Mononuclear cell (primary cell): ENCODE measurements around the gene HS2ST1. TPM values are rescaled to one million over a fixed set of nuclear protein-coding genes. Genes with fewer than 3 reads are reported as not detected.

Source experiments
- H3K27me3 ChIP-seq: 2 replicates; pipeline ENCODE4 v1.6.0; 2011; ENCODE audit warnings: low read length, control low read depth; ENCODE audit not compliant: insufficient read depth
- H3K4me1 ChIP-seq: 2 replicates; pipeline ENCODE4 v1.5.1; 2011; ENCODE audit warnings: mild to moderate bottlenecking, low read length, control low read depth; ENCODE audit not compliant: insufficient read depth
- H3K4me3 ChIP-seq: 2 replicates; pipeline ENCODE4 v1.5.1; 2011; ENCODE audit warnings: mild to moderate bottlenecking, low read length, moderate library complexity
- H3K9me3 ChIP-seq: 2 replicates; pipeline ENCODE4 v1.5.1; 2011; ENCODE audit warnings: low read depth, mild to moderate bottlenecking, control low read depth, low read length
- total RNA-seq: library from RNA; depleted of rRNA; stranded (reverse); fragments of >200 nt; gene quantifications from one replicate; pipeline ENCODE4 v1.2.3, GENCODE V29; 2012

HS2ST1 gene
- total RNA-seq, 1 donor: 7.5 TPM

- Histone ChIP-seq H3K9me3 (no peaks in the 10 kb centered on the region), H3K27me3 (no peaks in the 10 kb centered on the region), H3K4me1 (no peaks in the 10 kb centered on the region), H3K4me3 (no peak overlapping the region)
Measured at GRCh38 chr1:87106144-87106543, 191.7 kb downstream of the HS2ST1 start.

- H3K4me1 ChIP-seq: no peaks in the 10 kb centered on the region
- H3K4me3 ChIP-seq: no peak overlapping the region
- H3K9me3 ChIP-seq: no peaks in the 10 kb centered on the region
- H3K27me3 ChIP-seq: no peaks in the 10 kb centered on the region
Measured at GRCh38 chr1:87106867-87107266, 192.4 kb downstream of the HS2ST1 start.

GRCh38 chr1:87108228-87108627 lies 193.8 kb downstream of the HS2ST1 start:
- Histone ChIP-seq H3K4me3 (no peak overlapping the region), H3K9me3 (no peaks in the 10 kb centered on the region), H3K27me3 (no peaks in the 10 kb centered on the region), H3K4me1 (no peaks in the 10 kb centered on the region)

GRCh38 chr1:87108814-87109411 lies 194.5 kb downstream of the HS2ST1 start:
- H3K9me3 ChIP-seq: no peaks in the 10 kb centered on the region
- no peak overlapping the region for H3K4me3 ChIP-seq
- no peaks in the 10 kb centered on the region for H3K4me1 ChIP-seq
- no peaks in the 10 kb centered on the region for H3K27me3 ChIP-seq

GRCh38 chr1:87111659-87112371 lies 197.4 kb downstream of the HS2ST1 start:
- Histone ChIP-seq H3K4me1 (no peaks in the 10 kb centered on the region), H3K9me3 (no peaks in the 10 kb centered on the region), H3K4me3 (no peak overlapping the region), H3K27me3 (no peaks in the 10 kb centered on the region)

GRCh38 chr1:87113313-87113712 lies 198.9 kb downstream of the HS2ST1 start:
- Histone ChIP-seq H3K9me3 (no peaks in the 10 kb centered on the region), H3K4me1 (no peaks in the 10 kb centered on the region), H3K4me3 (no peak overlapping the region), H3K27me3 (no peaks in the 10 kb centered on the region)

GRCh38 chr1:87115317-87115890 lies 201.0 kb downstream of the HS2ST1 start:
- Histone ChIP-seq H3K9me3 (no peaks in the 10 kb centered on the region), H3K4me3 (no peak overlapping the region), H3K27me3 (no peaks in the 10 kb centered on the region), H3K4me1 (no peaks in the 10 kb centered on the region)

GRCh38 chr1:87115891-87116290 lies 201.5 kb downstream of the HS2ST1 start:
- Histone ChIP-seq H3K4me1 (no peaks in the 10 kb centered on the region), H3K9me3 (no peaks in the 10 kb centered on the region), H3K4me3 (no peak overlapping the region), H3K27me3 (no peaks in the 10 kb centered on the region)

GRCh38 chr1:87117761-87118368 lies 203.4 kb downstream of the HS2ST1 start:
- Histone ChIP-seq H3K4me3 (no peak overlapping the region), H3K9me3 (no peaks in the 10 kb centered on the region), H3K27me3 (no peaks in the 10 kb centered on the region), H3K4me1 (no peaks in the 10 kb centered on the region)

- Histone ChIP-seq H3K27me3 (no peaks in the 10 kb centered on the region), H3K4me1 (no peaks in the 10 kb centered on the region), H3K4me3 (no peak overlapping the region), H3K9me3 (no peaks in the 10 kb centered on the region)
Measured at GRCh38 chr1:87119541-87120140, 205.2 kb downstream of the HS2ST1 start.

GRCh38 chr1:87120779-87121178 lies 206.3 kb downstream of the HS2ST1 start:
- Histone ChIP-seq H3K4me1 (no peaks in the 10 kb centered on the region), H3K9me3 (no peaks in the 10 kb centered on the region), H3K4me3 (no peak overlapping the region)

GRCh38 chr1:87121711-87122163 lies 207.3 kb downstream of the HS2ST1 start:
- H3K4me1 ChIP-seq: no peaks in the 10 kb centered on the region
- H3K9me3 ChIP-seq: no peaks in the 10 kb centered on the region
- no peaks in the 10 kb centered on the region for H3K27me3 ChIP-seq
- no peak overlapping the region for H3K4me3 ChIP-seq

More at GRCh38 chr1:87120779-87121178, 206.3 kb downstream of the HS2ST1 start:
- no peaks in the 10 kb centered on the region for H3K27me3 ChIP-seq

GRCh38 chr1:87122243-87122642 lies 207.8 kb downstream of the HS2ST1 start:
- Histone ChIP-seq H3K4me1 (no peaks in the 10 kb centered on the region), H3K4me3 (no peak overlapping the region)

GRCh38 chr1:87123610-87124009 lies 209.2 kb downstream of the HS2ST1 start:
- no peaks in the 10 kb centered on the region for H3K27me3 ChIP-seq
- H3K9me3 ChIP-seq: no peaks in the 10 kb centered on the region
- H3K4me1 ChIP-seq: no peaks in the 10 kb centered on the region
- no peak overlapping the region for H3K4me3 ChIP-seq

More at GRCh38 chr1:87122243-87122642, 207.8 kb downstream of the HS2ST1 start:
- H3K9me3 ChIP-seq: no peaks in the 10 kb centered on the region
- H3K27me3 ChIP-seq: no peaks in the 10 kb centered on the region
